ENCODE measurements around the gene SLC12A9. TPM values are rescaled to one million over a fixed set of nuclear protein-coding genes. Genes with fewer than 3 reads are reported as not detected.
A peak's percentile ranks its signal among the peaks of the same experiment; 100 is the strongest.
"Not testable (repeated sequence)": the region's sequence is repeated elsewhere in the genome, so short reads cannot be mapped to it uniquely, and the experiment has no call there.

The SLC12A9 gene
- total and polyA plus RNA-seq, 2 experiments from 2014 or later: 17.1 to 21.3 TPM

DNA sequence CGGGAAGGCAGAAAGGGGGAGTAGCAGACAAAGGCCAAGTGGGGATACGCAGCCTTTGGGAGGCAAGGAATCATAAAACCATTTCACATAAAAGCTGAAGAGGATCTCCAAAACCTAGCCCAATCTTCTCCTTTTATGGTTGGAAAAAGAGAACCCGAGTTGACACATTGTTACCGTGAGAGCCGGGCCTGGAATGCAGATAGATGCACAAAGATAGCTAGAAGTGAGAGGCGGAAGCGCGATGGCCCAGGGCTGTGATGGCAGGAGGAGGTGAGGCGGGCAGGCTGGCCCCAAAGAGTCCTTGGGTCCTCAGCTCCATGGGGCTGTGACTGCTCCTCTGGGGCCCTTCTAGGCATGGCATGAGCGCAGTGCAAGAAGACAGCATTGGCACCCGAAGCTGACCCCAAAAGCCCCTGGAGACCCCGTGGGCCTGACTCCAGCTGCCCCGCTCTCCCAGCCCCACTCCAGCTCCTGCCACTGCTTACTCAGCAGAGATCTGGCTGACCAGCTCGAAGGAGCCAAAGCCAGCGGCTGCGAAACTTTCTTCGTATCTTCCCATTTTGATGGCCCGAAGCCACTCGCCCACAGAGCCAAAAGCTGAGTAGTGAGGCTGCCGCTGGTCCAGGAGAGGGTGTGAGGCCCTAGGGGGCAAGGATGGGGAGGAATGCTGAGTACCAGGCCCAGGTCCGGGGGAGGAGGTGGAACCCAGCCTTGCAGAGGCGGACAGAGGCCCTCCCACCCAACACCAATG lies 47.7 kb upstream of the SLC12A9 start:
- Histone ChIP-seq H3K27ac (peak overlapping the region; percentile 20), H3K36me3 (replicated peaks; ENCODE audit: insufficient read depth, low read depth) (no peaks in the 10 kb centered on the region), H4K20me1 (ENCODE audit: insufficient read depth, poor library complexity, severe bottlenecking) (no peaks in the 10 kb centered on the region), H3K4me1 (ENCODE audit: insufficient read depth) (peaks cover 37% of the 10 kb centered on the region), H2AFZ (no peak overlapping the region), H3K4me2 (no peak overlapping the region), H3K9me3 (ENCODE audit: low read depth) (no peaks in the 10 kb centered on the region), H3K9me2 (replicated peaks; ENCODE audit: insufficient read depth) (no peaks in the 10 kb centered on the region), H3K79me2 (peaks cover 2% of the 10 kb centered on the region), H3K4me3 (no peak overlapping the region), H3K27me3 (no peaks in the 10 kb centered on the region)
- TF ChIP-seq CTCF (IDR thresholded peaks at IDR 0.05; ENCODE audit: poor library complexity): no peak
- TF ChIP-seq EZH2 (IDR thresholded peaks at IDR 0.05; ENCODE audit: borderline replicate concordance): no peak
- TF ChIP-seq EZH2phosphoT487 (IDR thresholded peaks at IDR 0.05; ENCODE audit: low read depth, severe bottlenecking, unreplicated experiment): no peak
- no peak for DNase-seq (ENCODE audit: low spot score)
- WGBS (ENCODE audit: low lambda C conversion rate, missing lambda C conversion rate): 93% methylated on average over 22 of the region's 22 CpGs

- Histone ChIP-seq H3K4me1 (ENCODE audit: insufficient read depth) (peaks cover 24% of the 10 kb centered on the region), H3K9me2 (replicated peaks; ENCODE audit: insufficient read depth) (no peaks in the 10 kb centered on the region), H3K9me3 (ENCODE audit: low read depth) (no peaks in the 10 kb centered on the region), H3K4me3 (no peak overlapping the region), H3K27ac (no peak overlapping the region), H3K36me3 (replicated peaks; ENCODE audit: insufficient read depth, low read depth) (no peaks in the 10 kb centered on the region), H3K27me3 (no peaks in the 10 kb centered on the region), H3K79me2 (peaks cover 2% of the 10 kb centered on the region), H3K4me2 (no peak overlapping the region), H4K20me1 (ENCODE audit: insufficient read depth, poor library complexity, severe bottlenecking) (no peaks in the 10 kb centered on the region), H2AFZ (no peak overlapping the region)
- WGBS (ENCODE audit: low lambda C conversion rate, missing lambda C conversion rate): 96% methylated on average over 9 of the region's 9 CpGs
- no peak for TF ChIP-seq CTCF (IDR thresholded peaks at IDR 0.05; ENCODE audit: poor library complexity)
- no peak for TF ChIP-seq EZH2 (IDR thresholded peaks at IDR 0.05; ENCODE audit: borderline replicate concordance)
- TF ChIP-seq EZH2phosphoT487 (IDR thresholded peaks at IDR 0.05; ENCODE audit: low read depth, severe bottlenecking, unreplicated experiment): no peak
- DNase-seq (ENCODE audit: low spot score): no peak
Observed at GRCh38 chr7:100806276-100806675, 46.2 kb upstream of the SLC12A9 start.

DNA sequence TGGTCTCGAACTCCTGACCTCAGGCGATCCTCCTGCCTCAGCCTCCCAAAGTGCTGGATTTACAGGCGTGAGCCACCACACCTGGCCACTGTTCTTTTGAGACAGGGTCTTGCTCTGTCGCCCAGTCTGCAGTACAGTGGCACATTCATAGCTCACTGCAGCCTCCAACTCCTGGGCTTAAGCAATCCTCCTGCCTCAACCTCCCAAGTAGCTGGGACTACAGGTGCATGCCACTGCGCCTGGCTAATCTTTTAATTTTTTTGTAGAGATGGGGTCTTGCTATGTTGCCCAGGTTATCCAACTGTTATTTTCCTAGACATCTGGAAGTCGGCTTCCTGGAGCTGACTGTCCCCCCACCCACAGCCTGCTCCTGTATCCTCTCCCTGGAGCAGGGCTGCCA lies 45.6 kb upstream of the SLC12A9 start:
- not testable (repeated sequence) for H4K20me1 ChIP-seq (ENCODE audit: insufficient read depth, poor library complexity, severe bottlenecking); H2AFZ ChIP-seq; DNase-seq (ENCODE audit: low spot score); H3K27ac ChIP-seq; H3K36me3 ChIP-seq (replicated peaks; ENCODE audit: insufficient read depth, low read depth); H3K4me3 ChIP-seq; H3K4me2 ChIP-seq; H3K79me2 ChIP-seq; H3K9me3 ChIP-seq (ENCODE audit: low read depth); H3K27me3 ChIP-seq; H3K9me2 ChIP-seq (replicated peaks; ENCODE audit: insufficient read depth)
- WGBS (ENCODE audit: low lambda C conversion rate, missing lambda C conversion rate): over 99% methylated on average over 6 of the region's 6 CpGs
- H3K4me1 ChIP-seq (ENCODE audit: insufficient read depth): peaks cover 20% of the 10 kb centered on the region

DNA sequence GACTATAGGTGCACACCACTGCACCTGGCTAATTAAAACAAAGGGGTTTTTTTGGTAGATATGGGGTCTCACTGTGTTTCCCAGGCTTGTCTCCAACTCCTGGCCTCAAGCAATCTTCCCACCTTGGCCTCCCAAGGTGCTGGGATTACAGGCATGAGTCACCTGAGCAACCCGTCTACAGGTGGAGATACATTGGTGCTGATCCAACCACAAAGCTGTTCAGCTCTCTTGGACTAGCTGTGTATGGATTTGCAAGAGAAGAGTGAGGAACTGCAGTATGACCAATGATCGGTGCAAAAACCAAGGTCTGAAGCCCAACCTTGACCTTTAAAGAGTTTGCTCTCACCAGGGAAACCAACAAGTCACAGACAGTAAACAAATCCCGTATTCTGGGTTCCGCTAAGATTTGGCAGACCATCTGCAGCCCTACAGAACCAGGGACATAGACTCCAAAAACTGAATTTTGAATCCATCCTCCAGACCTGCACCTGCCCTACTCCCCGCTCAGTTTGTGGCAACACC lies 44.1 kb upstream of the SLC12A9 start:
- H3K9me3 ChIP-seq (ENCODE audit: low read depth): no peaks in the 10 kb centered on the region
- no peak for TF ChIP-seq EZH2phosphoT487 (IDR thresholded peaks at IDR 0.05; ENCODE audit: low read depth, severe bottlenecking, unreplicated experiment)
- TF ChIP-seq EZH2 (IDR thresholded peaks at IDR 0.05; ENCODE audit: borderline replicate concordance): no peak
- TF ChIP-seq CTCF (IDR thresholded peaks at IDR 0.05; ENCODE audit: poor library complexity): no peak
- no peaks in the 10 kb centered on the region for H4K20me1 ChIP-seq (ENCODE audit: insufficient read depth, poor library complexity, severe bottlenecking)
- no peak overlapping the region for H3K4me2 ChIP-seq
- no peak overlapping the region for H3K4me3 ChIP-seq
- H3K9me2 ChIP-seq (replicated peaks; ENCODE audit: insufficient read depth): no peaks in the 10 kb centered on the region
- H3K79me2 ChIP-seq: peaks cover 2% of the 10 kb centered on the region
- no peaks in the 10 kb centered on the region for H3K36me3 ChIP-seq (replicated peaks; ENCODE audit: insufficient read depth, low read depth)
- H3K27me3 ChIP-seq: no peaks in the 10 kb centered on the region
- H3K27ac ChIP-seq: no peak overlapping the region
- WGBS (ENCODE audit: low lambda C conversion rate, missing lambda C conversion rate): 86% methylated on average over 5 of the region's 5 CpGs
- no peak overlapping the region for H2AFZ ChIP-seq
- peaks cover 6% of the 10 kb centered on the region for H3K4me1 ChIP-seq (ENCODE audit: insufficient read depth)
- DNase-seq (ENCODE audit: low spot score): no peak
